SW480 (cell line): ENCODE data around the gene CD79A.

Source experiments
- DNase-seq: peaks from one replicate; pipeline ENCODE4 v3.0.0-alpha.2; 2016; ENCODE audit warnings: low spot score

The CD79A gene

DNA sequence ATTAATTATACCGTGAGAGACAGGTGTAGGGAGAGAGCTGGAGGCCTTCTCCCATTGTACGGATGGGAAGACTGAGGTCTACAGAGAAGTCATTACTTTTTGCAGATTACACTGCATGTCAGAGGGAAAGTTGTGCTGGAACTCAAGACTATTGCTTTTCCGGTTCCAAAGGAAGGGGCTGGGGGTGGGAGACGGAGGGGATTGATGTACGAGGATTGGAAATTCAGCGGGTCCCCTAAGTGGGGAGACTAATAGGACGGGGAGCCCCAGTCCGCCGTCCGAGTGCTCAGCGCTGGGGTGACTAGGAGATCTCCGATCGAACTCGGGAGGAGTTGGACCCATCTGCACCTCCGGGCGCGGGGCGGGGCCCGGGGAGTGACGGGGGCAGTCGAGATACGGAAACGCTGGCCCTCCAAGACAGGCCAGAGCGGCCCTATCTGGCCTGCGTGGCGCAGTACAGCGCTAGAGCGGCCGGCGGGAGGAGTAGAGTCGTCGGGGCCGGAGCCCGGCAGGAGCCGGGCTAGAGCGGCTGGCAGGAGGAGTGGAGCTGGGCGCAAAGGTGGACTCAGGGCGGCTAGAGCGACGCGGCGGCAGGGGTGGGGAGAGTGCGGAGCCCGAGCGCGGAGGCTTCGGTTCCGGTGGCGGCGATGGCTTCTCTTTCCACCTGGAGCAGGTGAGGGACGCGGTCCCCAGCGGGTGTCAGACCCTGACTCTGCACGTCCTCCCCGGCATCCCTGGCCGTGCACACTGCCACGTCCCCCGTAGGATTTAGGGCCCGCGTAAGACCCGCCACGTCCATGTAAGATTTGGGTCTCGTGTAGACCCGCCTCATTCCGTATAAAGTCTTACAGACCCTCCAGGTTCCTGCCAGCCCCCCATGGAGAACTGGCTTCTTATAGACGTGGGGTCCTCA lies 7.0 kb downstream of the CD79A start:
- peak; percentile 99 for DNase-seq

DNA sequence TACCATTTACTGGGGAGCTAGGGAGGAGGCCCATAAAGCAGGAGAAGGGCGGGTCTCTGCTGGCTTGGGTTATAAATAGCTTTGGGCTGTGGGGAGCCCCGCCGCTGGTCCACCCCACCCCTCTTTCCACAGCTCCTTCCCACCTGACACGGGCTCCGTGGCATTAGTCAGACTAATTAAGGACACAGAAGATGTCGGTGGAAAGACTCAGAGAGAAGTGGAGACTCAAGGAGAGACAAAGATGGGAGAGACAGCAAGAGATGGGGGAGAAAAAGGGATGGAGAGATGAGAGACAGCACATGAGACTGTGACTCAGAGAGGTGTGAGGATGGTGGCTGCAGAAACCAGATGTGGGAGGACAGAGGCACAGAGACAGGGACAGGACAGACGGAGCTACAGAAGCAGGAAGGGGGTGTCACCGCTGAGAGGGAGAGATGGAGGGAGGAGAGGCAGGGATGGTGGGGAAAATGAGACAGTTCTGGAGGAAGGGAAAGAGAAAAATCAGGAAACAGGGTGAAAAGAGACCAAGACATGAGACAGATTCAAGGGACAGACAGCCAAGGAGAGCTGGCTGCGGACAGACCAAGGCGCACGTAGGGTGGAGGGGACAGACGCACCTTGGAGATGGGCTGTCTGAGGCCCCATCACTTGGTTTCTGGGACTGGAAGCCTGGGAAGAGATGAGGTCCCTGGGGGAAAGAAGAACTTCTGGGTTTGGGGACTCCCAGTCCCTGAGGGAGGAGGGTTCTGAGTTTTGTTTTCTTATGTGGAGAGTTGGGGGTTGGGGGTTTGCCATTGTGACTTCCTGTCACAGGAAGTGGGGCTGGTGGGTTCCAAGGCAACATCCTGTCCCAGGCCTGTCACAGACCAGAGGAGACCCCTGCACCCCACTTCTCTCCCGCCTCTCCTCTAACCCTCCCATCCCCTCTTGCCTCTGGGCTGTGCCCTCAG lies 10.0 kb downstream of the CD79A start:
- DNase-seq, result peak; percentile 76

DNA sequence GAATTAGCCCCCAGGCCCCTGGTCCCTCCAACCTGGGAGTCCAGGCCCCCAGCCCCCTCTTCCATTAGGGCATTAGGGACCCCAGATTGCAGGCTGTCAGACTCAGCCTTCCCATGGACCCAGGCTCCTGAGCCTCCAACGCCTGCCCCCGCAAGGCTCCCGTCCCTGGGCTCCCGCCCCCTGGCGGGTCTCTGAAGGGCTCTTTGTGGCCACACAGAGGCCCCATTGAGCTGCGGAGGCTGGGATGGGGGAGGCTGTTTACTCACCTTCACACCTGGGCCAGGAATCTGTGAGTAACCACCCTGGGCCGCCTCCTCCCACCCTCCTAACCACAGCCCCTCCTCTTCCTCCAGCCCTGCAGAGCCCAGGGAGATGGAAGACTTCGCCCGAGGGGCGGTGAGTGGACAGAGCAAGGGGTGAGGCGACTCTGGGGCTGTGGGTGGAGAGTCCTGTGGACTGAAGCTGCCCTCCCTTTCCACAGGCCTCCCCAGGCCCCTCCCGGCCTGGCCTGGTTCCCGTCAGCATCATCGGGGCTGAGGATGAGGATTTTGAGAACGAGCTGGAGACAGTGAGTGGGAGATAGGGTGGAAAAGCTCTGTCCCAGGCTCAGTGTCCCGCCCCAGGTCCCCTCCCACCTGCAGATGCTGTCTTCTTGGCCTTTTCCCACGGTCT lies 10.8 kb downstream of the CD79A start:
- DNase-seq, result peak; percentile 98

DNA sequence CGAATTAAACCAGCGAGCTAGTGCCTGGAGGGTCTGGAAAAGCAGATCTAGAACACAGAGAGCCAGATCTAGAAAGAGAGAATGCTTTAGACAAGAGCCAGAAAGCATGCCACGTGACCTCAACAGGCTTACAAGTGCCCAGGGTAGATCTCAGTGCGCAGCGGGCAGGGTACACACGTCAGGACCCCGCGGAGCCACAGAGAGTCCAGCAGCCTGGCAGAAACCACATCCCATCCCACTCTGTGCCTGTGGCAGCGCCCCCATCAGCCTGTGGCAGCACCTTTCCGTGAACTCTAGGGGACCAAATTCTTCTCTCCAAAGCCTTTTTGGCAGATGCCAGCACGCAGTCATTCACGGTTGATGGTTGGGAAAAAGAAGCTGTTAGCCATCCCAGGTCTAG lies 11.8 kb downstream of the CD79A start:
- DNase-seq, result no peak

DNA sequence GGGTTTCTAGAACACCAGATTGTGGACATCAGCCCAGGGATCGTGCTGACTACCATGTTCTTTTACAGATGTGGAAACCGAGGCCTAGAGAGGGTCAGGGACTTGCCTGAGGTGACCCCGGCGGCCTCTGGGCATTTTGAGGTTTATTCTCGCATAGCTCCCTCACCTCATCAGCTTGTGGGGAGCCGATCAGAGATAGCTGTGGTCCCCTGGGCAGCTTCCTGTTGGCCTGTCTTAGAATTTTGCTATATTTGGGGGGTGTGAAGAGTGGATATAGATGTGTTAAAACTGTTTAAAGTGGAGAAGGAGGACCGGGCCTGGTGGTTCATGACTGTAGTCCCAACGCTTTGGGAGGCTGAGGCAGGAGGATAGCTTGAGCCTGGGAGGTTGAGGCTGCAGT lies 12.8 kb downstream of the CD79A start:
- DNase-seq, result no peak

DNA sequence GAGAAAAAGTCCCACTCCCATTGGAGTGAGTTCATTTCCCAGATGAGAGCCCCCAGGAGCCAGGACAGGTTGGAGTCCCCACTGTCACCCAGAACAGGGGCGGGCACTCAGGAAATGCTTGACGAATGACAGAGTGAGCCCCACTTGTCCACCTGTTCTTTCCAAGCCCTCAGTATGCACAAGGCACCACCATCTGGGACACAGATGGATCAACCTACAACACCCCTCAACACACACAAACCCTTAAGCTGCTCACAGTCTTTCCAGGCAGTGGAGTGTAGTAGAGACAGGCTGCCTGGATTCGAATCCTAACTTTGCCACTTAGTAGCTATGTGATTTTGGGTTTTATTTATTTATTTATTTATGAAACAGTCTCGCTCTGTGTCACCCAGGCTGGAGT lies 13.9 kb downstream of the CD79A start:
- no peak for DNase-seq

DNA sequence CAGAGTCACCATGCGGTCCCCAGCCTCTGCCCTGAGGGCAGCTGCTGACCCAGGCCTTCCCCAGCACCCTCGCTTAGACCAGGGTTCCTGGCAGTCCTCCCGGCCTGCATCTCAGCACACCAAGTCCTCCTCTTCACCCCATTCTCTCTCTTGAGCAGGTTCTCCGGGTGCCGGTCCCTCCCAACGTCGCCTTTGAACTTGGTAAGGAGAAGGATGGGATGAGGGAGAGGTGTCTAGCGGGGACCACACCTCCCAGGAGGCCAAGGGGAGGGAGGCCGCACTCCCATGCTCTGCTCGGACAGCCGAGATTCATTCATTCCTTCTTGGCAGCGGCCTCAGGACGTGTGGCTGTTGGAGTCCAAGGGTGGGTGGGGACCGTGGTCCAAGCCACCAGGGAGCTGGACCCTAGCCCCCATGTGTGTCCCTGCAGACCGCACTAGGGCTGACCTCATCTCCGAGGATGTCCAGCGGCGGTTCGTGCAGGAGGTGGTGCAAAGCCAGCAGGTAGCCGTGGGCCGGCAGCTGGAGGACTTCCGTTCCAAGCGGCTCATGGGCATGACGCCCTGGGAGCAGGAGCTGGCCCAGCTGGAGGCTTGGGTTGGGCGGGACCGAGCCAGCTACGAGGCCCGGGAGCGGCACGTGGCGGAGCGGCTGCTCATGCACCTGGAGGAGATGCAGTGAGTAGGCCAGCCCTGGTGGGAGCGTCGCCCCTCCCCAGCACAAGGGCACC lies 15.3 kb downstream of the CD79A start:
- no peak for DNase-seq

DNA sequence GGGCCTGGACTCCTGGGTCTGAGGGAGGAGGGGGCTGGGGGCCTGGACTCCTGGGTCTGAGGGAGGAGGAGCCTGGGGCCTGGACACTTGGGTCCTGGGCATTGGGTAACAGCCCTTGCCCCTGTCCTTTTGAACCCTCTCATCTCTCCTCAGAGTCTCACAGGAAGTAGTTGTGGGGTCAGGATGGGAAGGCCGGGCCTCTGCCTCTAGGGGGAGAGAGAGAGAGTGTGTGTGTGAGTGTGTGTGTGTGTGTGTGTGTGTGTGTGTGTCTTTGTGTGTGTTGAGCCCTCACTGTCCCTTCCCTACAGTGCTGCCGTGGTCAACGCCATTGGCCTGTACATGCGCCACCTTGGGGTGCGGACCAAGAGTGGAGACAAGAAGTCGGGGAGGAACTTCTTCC lies 16.8 kb downstream of the CD79A start:
- peak; percentile 28 for DNase-seq

DNA sequence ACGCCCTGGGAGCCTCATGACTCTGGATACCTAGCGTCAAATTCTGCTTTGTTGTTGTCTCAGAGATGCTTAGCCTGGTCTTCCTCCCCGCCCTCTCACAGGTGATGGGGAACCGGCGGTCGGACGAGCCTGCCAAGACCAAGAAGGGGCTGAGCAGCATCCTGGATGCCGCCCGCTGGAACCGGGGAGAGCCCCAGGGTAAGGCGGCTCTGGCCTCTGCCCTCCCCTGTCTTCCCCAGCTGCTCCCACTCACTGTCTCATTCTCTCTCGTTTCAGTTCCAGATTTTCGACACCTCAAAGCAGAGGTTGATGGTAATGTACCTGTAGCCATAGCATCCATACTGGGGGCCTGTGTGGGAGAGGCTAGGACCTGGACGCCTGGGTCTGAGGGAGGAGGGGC lies 17.3 kb downstream of the CD79A start:
- DNase-seq, result no peak

DNA sequence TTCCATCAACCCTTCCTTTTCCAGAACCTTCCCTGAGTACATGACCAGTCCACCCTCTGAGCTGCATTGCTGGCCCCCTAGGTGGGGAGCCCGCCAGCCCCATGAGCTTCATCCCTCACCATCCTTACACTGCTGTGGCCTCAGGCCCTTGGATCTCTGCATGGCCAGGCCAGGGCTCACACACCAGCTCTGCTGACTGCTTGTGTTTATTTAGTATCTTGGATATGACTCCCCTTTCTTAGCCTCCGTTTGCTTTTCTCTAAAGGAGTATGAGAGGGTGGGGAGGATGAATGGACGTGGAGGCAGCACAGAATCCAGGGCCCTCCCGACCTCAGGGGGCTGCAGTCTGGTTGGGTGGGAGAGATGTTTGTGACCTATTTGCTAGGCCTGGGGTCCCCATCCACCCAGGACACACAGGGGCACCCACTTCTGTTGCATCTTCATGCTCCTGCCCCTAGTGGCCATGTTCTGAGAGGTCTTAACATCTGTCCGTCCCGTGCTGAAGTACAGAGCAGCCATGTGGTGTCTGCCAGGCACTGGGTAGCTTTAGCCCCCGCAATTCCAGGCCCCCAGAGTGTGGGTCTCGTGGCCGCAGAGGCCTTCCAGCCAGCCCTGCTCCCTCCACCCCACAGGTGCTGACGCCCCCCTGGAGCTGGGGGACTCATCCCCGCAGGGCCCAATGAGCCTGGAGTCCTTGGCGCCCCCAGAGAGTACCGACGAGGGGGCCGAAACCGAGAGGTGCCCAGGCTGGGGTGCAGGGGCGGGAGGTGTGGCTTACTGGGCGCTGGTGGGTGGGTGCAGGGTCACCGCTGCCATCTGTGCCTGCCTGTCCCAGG lies 18.9 kb downstream of the CD79A start:
- DNase-seq, result peak; percentile 42

DNA sequence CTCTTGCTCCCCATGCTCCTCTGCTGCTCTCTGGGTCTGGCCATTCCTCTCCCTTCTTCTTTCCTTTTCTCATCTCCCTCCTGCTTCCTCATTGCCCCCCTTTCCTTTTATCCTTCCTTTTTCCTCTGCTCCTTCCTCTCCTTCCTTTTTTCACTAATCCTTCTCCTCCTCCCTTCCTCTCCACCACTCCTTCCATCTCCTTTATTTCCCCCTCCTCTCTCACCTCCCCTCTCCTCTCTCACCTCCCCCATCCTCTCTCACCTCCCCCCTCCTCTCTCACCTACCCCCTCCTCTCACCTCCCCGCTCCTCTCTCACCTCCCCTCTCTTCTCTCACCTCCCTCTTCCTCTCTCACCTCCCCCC lies 19.5 kb downstream of the CD79A start:
- no peak for DNase-seq

DNA sequence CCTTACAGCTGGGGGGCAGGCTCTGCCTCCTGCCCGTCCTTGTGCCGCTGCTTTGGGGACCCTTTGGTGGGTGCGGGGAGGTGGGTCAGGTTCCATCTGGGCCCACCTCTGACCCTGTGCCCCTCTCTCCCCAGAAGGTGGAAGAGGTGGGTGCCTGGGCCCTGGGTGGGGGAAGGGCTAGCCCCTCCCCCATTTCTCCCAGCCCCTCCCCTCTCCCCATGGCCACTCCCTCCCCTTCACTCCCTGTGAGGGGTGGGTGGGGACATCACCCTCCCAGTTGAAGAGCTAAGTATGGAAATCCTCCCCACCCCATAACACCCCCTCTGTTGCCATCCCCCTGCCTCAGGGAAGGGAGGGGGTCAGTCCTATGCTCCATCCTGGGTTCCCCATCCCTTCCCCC lies 20.1 kb downstream of the CD79A start:
- no peak for DNase-seq

DNA sequence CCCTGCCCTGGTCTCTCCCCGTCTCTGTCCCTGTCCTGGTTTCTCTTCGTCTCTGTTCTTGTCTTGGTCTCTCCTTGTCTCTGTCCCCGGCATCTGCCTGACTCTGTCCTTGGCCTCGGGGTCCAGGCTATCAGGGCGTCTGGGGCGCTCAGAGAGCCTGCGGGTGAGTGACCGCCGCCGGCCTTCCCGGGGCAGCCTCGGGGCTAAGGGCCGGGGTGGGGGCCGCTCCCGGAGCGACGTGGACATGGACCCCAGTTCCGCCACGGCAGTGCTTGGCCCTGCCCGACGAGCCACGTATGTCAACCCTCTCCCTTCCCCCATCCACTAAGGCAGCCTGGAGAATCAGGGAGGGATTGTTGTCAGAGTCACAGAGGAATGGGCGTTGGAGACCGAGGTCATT lies 20.7 kb downstream of the CD79A start:
- no peak for DNase-seq

DNA sequence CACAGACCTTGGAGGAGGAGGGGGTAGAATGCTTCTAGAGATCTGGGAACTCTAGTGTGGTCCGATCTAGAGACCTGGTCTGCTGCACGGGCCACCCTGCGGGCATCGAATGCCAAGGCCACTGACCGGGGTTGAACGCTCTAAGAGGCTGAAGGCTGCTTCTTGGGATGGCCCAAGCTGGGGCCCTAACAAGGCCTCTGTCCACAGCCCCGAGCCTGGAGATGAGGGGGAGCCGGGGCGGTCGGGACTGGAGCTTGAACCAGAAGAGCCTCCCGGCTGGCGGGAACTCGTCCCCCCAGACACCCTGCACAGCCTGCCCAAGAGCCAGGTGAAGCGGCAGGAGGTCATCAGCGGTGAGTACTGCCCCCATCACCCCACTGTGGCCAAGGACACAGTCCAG lies 21.2 kb downstream of the CD79A start:
- no peak for DNase-seq

DNA sequence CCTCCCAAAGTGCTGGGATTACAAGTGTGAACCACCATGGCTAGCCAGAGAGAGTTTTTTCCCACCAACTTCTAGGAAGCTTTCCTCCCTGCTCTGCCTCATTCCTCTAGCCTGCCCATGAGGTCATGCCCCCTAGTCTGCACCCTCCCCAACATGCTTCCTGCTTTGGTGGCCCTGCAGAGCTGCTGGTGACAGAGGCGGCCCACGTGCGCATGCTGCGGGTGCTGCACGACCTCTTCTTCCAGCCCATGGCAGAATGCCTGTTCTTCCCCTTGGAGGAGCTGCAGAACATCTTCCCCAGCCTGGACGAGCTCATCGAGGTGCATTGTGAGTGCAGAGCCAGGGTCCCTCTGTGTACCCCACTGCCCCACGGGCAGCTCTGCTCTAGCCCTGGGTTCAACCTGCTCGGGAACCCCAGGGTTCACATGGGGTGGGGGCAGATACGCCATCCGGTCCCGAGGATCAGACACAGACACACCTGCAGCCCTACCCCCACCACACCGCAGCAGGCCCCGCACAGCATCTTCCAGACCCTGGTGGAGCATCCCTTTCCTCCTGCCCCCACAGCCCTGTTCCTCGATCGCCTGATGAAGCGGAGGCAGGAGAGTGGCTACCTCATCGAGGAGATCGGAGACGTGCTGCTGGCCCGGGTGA lies 24.8 kb downstream of the CD79A start:
- no peak for DNase-seq

DNA sequence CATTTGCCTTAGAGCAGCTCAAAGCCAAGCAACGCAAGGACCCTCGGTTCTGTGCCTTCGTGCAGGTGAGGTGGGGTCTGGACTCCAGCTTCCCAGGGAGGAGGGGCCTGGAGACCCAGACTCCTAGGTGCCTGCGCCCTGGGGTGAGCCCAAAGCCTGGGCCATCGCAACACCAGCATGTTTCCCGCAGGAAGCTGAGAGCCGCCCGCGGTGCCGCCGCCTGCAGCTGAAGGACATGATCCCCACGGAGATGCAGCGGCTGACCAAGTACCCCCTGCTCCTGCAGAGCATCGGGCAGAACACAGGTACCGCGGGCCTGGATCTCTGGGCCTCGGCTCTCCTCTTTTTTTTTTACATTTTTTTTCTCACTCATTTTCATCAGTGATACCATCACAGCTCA lies 25.5 kb downstream of the CD79A start:
- no peak for DNase-seq

DNA sequence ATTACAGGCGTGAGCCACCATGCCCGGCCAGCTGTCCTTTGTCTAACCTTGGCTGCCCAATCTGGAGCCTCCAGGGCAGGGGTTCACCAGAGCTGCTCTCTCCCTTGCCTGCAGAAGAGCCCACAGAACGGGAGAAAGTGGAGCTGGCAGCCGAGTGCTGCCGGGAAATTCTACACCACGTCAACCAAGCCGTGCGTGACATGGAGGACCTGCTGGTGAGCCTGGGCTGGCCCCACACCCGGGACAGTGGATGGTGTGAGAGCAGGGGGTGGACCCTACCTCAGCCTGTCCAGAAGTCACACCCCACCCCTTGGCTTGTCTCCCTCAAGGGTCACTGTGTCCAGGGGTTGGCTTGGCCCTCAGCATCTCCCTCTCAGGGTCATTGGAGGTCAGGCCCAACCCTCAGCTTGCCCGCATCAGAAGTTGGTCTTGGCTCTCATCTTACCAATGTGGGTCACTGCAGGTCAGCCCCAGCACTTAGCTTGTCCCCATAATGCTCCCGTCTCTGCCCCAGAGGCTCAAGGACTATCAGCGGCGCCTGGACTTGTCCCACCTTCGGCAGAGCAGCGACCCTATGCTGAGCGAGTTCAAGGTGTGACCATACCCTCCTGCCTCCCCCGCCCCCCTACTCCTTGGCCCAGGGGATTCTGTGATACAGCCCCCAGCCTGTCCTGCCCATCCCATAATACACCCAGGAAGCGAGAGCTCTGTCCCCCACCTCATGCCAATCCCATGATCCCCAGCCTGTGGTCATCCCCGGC lies 26.3 kb downstream of the CD79A start:
- no peak for DNase-seq

DNA sequence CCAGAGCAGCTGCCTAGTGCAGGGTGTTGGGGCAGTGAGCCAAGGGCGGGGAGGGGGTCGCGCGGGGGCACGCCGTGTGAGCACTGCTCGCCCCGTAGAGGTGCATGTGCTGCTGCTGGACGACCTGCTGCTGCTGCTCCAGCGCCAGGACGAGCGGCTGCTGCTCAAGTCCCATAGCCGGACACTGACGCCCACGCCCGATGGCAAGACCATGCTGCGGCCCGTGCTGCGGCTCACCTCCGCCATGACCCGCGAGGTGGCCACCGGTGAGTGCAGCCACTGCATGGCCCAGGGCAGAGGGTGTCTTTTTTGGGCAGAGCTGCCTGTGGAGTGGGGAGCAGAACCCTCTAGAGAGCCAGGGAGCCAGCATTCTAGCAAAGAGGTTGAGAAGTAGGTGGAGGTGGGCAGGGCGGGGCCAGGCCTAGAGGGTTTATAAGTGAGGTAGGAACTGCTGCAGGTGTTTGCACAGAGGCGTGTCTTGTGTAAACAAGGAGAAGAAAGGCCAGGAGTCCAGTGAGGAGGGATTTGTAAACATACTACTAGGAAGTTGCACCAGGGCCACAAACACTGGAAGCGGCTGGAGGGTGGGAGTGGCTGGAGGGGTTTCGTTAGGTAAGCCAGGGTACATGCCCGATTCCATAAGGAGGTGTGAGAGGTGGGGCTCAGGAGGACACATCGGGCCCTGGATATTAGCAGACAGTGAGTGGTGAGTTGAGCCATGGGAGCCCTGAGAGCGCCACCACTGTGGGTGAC lies 27.2 kb downstream of the CD79A start:
- peak; percentile 96 for DNase-seq
